NOMO-1 (cell line): Measurements from ENCODE around the gene PGLYRP1.

Experiments
- DNase-seq, 2 experiments: peaks; one replicate each; lab custom pipeline; 2025; ENCODE audit not compliant: unreplicated experiment in 2 of 2; lab: John Stamatoyannopoulos, UW

PGLYRP1 gene

GRCh38 chr19:46033401-46033800, 10.5 kb upstream of the PGLYRP1 start:
- DNase-seq = no peak

DNA sequence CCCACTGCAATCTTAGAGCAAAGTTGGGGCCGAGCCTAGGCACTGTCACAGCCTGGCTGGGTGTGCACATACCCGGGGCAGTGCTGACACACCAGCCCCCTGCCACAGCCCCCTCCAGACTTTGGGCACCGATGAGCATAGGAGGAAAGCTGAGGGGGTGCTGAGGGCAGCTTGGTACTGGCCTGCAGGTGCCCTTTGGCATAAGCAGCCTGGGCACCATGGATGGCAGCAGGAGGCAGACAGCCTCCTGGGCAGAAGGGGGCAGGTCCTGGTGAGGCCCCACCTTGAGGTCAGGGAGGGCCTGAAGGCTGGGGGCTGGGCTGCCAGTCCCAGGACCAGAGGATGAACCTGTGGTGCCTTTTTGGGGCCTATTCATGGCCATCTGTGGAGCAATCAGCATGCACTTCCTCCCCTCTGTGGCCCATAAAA, 9.8 kb upstream of the PGLYRP1 start:
- DNase-seq = no peak

- DNase-seq = no peak
Observed at GRCh38 chr19:46031781-46032596, 9.1 kb upstream of the PGLYRP1 start.

GRCh38 chr19:46030812-46031550, 8.1 kb upstream of the PGLYRP1 start:
- no peak for DNase-seq

GRCh38 chr19:46025835-46026234, 3.0 kb upstream of the PGLYRP1 start:
- peak; percentile 18 to 85 for DNase-seq

DNA sequence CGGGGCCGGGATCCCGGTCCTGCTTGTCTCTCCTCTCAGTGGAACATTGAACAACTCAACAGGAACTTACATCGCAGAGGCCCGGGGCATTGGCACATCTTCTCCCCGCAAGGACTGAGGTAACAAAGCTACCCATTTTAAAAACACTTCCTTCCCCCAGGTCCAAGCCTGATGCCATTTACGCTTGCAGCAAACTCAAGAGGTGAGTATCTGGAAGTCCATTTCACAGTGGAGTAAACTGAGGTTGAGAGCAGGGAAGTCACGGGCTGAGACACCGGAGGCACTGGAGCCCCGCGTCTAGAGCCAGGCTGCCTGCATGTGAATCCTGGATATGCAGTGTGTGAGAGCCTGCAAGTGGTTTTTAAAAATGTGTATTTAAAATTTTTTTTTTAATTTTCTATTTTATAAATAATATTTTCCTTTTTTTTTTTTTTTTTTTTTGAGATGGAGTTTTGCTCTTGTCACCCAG, 492 bp upstream of the PGLYRP1 start:
- peak in 1 of 2 experiments; percentile 43 for DNase-seq

DNA sequence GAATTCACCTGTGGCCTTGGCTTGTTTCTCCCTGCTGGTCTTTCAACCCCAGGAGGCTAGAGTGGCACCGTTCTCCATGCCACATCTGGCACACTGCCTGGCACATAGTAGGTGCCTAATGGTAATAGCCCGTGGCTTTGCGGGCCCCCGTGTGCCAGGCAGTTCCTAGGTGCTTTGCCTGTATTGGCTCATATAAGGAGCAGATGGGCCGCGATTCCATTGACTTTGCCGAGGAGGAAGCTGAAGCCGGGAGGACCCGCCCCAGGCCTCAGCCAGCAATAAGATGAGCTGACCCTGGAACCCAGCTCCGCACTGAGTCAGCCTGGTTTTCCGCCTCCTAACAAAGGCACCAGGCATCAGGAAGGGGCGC, 807 bp downstream of the PGLYRP1 start:
- no peak for DNase-seq

- DNase-seq = no peak
Observed at GRCh38 chr19:46021531-46022041, 1.3 kb downstream of the PGLYRP1 start.

DNA sequence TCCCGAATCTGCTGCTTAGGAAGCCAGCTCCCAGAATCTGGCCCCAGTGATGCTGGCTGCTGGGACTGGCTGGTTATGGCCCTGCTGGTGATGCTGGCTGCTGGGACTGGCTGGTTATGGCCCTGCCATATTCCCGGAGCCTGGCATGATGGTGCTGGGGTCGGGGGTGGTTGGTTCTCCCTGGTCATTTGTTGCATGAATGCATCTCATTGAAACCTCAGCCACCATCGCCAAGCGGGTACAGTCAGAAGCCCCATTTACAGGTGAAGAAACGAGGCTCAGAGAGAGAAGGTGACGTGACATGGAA, 2.1 kb downstream of the PGLYRP1 start:
- DNase-seq = no peak

GRCh38 chr19:46019270-46019669, 3.6 kb downstream of the PGLYRP1 start:
- no peak for DNase-seq

DNA sequence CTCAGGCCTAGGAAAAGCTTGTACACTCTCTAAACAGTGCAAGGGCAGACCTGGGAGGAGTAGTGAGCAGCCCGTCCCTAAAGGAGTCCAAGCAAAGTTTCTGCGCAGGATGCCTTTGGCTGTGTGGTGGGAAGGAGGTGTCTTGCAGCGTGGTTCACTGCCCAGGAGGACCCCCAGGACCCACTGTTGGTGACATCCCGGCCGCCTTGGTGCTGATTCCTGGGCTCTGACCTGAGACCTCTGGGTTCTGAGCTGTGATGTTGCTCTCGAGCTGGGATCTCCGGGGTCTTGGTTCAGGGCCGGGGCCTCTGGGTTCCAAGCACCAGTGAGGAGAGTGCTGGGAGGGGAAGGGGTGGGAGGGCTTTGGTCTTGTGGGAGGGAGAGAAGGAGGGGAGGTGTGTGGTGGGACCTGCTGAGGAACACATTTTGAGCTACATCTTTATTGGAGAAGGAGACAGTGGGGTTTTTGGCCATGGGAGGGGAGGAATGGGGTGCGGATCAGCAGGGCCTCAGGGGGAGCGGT, 4.1 kb downstream of the PGLYRP1 start:
- DNase-seq = no peak

DNA sequence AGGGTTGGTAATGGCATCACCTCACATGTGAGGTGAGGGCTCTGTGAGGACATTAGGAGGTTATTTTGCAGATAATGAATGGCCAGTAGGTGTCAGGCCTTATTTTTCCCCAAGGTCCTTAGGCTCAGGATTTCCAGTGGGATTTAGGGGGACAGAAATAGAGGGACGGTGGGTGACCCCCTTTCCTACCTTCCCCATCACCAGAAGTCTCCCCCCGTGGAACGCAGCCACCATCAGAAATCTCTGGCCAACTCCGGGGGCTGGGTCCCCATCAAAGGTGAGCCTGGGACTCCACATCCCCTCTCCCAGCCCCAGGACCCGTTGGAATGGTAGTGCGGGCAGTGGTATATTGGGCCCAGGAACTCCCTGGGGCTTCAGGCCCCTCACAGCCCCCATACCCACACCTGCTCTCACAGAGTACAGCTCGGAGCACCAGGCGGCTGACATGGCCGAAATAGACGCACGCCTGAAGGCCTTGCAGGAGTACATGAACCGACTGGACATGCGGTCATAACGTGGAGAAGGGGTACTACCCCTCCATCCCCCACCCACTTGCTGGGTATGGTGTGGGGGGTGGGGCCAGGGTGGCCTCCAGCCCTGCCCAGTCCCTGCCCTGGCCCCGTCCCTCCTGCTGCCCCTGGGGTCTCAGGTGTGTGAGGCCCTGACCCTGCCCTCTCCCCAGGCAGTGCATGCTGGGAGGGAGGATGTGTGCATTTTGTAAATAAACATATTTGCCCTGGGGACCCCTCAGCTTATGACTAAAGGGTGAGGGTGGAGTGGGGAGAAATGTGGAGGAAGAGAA, 4.8 kb downstream of the PGLYRP1 start:
- no peak for DNase-seq

DNA sequence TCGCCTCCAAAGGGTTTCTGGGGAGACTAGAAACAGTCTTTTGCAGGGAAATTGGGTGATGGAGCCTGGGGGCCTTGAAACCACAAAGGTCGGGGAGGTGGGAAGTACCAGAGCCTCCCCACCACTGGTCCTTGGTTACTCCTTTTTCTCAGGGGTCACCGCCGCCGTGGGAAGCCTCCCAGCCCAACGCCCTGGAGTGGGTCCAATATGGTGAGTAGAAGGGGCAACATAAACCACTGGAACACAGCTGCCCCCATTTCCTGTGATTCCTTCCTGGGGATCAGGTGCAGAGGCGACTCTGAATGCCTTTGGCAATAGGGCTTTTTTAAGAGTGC, 5.8 kb downstream of the PGLYRP1 start:
- no peak for DNase-seq

- peak; percentile 53 to 62 for DNase-seq
Observed at GRCh38 chr19:46016426-46017094, 6.3 kb downstream of the PGLYRP1 start.

DNA sequence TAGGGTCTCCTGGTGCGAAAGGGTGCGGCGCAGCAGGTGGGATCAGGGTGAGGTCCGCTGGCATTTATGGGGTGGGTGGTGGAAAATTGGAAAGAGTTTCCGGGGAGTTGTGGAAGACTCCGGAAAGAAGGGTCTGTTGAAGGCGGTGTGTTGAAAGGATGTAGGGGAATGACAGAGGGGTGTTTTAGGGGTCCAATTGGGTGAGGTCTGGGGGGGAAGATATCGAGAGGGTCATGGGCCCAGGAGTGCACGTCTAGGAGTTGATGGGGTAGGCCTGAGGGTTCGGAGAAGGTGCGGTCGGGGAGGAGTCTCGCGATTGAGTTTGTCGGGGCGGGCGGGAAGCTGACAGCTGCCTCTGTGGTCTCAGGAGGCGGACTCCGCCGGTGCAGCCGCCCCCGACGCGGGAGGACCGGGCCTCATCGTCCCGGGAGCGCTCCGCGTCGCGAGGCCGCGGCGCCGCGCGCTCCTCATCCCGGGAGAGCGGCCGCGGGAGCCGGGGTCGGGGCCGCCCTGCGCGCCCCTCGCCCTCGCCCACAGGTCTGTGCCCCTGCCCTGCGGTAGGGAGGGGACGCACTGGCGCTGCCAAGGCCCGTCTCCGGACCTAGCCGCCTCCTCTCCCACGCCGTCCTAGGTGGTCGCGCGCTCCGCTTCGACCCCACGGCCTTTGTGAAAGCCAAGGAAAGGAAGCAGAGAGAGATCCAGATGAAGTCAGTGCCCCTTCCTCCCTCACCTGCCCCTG, 7.0 kb downstream of the PGLYRP1 start:
- no peak for DNase-seq

DNA sequence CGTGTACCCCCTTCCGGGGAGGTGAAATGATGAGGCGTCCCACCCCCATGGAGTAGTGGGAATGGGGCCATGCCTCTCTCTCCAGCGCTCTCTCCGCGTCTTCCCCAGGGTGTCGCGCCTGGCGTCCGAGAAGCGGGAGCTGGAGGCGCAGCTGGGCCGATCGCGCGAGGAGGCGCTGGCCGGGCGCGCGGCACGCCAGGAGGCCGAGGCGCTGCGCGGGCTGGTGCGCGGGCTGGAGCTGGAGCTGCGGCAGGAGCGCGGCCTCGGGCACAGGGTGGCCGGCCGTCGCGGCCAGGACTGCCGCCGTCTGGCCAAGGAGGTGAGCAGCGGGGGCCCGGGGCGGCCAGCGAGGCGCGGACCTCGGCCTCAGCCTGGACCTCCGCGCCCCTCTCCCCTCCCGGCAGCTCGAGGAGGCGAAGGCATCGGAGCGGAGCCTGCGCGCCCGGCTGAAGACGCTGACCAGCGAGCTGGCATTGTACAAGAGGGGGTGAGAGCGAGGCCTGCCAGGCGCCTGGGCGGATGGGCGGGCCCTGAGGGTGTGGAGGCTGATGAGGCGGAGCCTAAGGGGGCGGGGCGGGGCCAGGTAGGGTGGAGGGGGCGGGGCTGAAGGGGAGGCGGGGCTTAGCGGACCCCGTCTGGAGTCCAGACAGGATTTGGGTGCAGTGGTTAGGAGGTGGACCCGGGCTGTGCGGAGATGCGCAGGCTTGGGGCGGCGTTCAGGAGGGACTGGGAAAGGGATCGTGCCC, 7.7 kb downstream of the PGLYRP1 start:
- DNase-seq = no peak

DNA sequence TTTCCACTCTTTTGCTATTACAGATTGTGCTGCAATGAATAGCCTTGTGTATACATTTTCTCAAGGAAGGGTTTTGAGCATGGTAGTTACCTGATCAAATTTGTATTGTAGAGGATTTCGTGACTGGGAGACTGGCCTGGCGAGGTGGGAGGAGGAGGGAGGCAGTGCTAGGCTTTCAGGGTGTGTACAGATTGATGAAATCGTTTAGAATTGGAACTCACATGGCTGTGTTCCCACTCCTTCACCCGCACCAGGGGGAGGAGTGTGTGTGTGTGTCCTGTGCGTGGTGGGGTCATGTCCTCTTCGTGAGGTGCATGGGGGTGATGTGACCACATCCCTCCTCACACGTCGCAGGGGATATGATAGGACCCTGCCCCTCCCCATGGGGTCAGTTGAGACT, 8.3 kb downstream of the PGLYRP1 start:
- no peak for DNase-seq

GRCh38 chr19:46009530-46010510, 13.0 kb downstream of the PGLYRP1 start:
- DNase-seq = no peak
